ENCODE data around the gene PLEKHA1. TPM values are rescaled to one million over a fixed set of nuclear protein-coding genes. Genes with fewer than 3 reads are reported as not detected.

Gene PLEKHA1
- total and polyA plus RNA-seq, 2 of the 13 experiments (the other 11 are each of a cell fraction or from before 2014, with no cell fraction given) = 32.2 to 53.3 TPM

DNA sequence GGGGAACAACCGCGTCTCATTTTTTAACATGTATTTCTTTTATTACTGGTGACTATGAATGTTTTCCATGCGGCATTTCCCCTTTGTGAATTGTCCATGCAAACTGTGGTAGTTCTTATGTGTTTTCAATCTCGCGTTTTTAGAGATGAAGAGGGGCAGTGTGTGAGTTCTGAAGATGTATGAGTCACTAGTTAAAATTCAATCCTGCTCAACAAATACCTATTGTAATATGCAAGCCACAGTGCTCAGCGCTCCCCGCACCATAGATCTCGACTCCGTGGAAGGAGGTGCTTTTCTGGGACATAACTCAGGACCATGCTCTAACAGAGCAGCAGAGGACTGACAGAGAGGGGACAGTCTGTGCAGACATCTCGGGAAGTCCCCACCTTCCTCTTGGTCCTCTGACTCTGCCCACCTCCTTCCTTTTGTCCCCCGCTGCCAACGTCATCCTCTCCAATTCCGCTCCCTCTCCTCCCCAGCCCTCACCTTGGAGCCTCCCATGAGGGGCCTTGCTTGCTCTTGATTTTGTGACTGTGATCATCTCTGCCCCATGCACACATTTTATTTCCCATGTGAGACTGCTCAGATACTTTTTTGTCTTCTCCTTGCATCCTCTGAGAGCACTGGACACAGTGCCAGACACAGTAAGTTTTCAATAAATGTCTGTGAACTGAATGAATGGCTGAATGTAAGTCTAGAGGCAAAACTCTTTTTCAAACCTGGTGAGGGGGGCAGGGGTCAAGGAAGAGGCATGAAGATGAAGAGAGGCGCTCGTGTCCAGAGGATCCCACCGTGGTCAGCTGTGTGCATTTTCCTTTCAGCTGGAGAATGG lies 42.7 kb upstream of the PLEKHA1 start (continued):
- TF ChIP-seq, protein P1, sequence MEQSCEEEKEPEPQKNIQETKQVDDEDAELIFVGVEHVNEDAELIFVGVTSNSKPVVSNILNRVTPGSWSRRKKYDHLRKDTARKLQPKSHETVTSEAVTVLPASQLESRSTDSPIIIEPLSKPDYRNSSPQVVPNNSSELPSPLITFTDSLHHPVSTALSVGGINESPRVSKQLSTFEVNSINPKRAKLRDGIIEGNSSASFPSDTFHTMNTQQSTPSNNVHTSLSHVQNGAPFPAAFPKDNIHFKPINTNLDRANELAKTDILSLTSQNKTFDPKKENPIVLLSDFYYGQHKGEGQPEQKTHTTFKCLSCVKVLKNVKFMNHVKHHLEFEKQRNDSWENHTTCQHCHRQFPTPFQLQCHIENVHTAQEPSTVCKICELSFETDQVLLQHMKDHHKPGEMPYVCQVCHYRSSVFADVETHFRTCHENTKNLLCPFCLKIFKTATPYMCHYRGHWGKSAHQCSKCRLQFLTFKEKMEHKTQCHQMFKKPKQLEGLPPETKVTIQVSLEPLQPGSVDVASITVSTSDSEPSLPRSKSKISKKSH (CRISPR knock-in tag; IDR thresholded peaks at IDR 0.05; ENCODE audit: borderline replicate concordance) = no peak
- TF ChIP-seq, protein P2, sequence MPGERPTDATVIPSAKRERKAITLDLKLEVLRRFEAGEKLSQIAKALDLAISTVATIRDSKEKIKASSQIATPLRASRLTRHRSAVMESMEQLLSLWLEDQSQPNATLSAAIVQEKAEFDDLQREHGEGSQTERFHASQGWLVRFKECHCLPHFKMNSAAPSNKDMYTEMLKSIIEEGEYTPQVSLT (CRISPR knock-in tag; IDR thresholded peaks at IDR 0.05; ENCODE audit: borderline replicate concordance, low read depth) = no peak
- no peak for TF ChIP-seq MEIS1 (CRISPR knock-in tag; IDR thresholded peaks at IDR 0.05; ENCODE audit: borderline replicate concordance)
- TF ChIP-seq ERF (CRISPR knock-in tag; IDR thresholded peaks at IDR 0.05) = peak; percentile 61; the same call in 1 of the 2 replicates
- no peak for TF ChIP-seq ZNF660 (CRISPR knock-in tag; IDR thresholded peaks at IDR 0.05; ENCODE audit: borderline replicate concordance, low read depth)
- TF ChIP-seq NFKBIZ (CRISPR knock-in tag; IDR thresholded peaks at IDR 0.05) = no peak
- TF ChIP-seq ISL2 (CRISPR knock-in tag; IDR thresholded peaks at IDR 0.05) = no peak
- TF ChIP-seq ZFP36 (IDR thresholded peaks at IDR 0.05; ENCODE audit: borderline replicate concordance, low read depth, low read length, partially characterized antibody) = no peak
- TF ChIP-seq ZBTB8A (CRISPR knock-in tag; IDR thresholded peaks at IDR 0.05; ENCODE audit: borderline replicate concordance, low read depth) = no peak
- TF ChIP-seq ELF4 (CRISPR knock-in tag; IDR thresholded peaks at IDR 0.05; ENCODE audit: borderline replicate concordance) = peak; percentile 69; the same call in 1 of the 2 replicates
- TF ChIP-seq GATAD2A (CRISPR knock-in tag; IDR thresholded peaks at IDR 0.05) = peak; percentile 78
- no peak for TF ChIP-seq TAF15 (IDR thresholded peaks at IDR 0.05; ENCODE audit: low read depth, low read length, poor library complexity, severe bottlenecking)
- no peak for TF ChIP-seq ZNF253 (CRISPR knock-in tag; IDR thresholded peaks at IDR 0.05; ENCODE audit: borderline replicate concordance)
- TF ChIP-seq, protein P3, sequence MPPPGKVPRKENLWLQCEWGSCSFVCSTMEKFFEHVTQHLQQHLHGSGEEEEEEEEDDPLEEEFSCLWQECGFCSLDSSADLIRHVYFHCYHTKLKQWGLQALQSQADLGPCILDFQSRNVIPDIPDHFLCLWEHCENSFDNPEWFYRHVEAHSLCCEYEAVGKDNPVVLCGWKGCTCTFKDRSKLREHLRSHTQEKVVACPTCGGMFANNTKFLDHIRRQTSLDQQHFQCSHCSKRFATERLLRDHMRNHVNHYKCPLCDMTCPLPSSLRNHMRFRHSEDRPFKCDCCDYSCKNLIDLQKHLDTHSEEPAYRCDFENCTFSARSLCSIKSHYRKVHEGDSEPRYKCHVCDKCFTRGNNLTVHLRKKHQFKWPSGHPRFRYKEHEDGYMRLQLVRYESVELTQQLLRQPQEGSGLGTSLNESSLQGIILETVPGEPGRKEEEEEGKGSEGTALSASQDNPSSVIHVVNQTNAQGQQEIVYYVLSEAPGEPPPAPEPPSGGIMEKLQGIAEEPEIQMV (CRISPR knock-in tag; IDR thresholded peaks at IDR 0.05; ENCODE audit: low read depth) = no peak
- TF ChIP-seq, protein P4, sequence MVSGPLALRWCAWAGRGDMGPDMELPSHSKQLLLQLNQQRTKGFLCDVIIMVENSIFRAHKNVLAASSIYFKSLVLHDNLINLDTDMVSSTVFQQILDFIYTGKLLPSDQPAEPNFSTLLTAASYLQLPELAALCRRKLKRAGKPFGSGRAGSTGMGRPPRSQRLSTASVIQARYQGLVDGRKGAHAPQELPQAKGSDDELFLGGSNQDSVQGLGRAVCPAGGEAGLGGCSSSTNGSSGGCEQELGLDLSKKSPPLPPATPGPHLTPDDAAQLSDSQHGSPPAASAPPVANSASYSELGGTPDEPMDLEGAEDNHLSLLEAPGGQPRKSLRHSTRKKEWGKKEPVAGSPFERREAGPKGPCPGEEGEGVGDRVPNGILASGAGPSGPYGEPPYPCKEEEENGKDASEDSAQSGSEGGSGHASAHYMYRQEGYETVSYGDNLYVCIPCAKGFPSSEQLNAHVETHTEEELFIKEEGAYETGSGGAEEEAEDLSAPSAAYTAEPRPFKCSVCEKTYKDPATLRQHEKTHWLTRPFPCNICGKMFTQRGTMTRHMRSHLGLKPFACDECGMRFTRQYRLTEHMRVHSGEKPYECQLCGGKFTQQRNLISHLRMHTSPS (CRISPR knock-in tag; IDR thresholded peaks at IDR 0.05; ENCODE audit: low read depth) = no peak
- TF ChIP-seq, protein P5, sequence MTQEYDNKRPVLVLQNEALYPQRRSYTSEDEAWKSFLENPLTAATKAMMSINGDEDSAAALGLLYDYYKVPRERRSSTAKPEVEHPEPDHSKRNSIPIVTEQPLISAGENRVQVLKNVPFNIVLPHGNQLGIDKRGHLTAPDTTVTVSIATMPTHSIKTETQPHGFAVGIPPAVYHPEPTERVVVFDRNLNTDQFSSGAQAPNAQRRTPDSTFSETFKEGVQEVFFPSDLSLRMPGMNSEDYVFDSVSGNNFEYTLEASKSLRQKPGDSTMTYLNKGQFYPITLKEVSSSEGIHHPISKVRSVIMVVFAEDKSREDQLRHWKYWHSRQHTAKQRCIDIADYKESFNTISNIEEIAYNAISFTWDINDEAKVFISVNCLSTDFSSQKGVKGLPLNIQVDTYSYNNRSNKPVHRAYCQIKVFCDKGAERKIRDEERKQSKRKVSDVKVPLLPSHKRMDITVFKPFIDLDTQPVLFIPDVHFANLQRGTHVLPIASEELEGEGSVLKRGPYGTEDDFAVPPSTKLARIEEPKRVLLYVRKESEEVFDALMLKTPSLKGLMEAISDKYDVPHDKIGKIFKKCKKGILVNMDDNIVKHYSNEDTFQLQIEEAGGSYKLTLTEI (CRISPR knock-in tag; conservative IDR thresholded peaks at IDR 0.05) = no peak
- TF ChIP-seq CCAR2 (optimal IDR thresholded peaks at IDR 0.05; ENCODE audit: low read depth, low read length) = no peak
- TF ChIP-seq, protein P6, sequence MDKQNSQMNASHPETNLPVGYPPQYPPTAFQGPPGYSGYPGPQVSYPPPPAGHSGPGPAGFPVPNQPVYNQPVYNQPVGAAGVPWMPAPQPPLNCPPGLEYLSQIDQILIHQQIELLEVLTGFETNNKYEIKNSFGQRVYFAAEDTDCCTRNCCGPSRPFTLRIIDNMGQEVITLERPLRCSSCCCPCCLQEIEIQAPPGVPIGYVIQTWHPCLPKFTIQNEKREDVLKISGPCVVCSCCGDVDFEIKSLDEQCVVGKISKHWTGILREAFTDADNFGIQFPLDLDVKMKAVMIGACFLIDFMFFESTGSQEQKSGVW (CRISPR knock-in tag; IDR thresholded peaks at IDR 0.05; ENCODE audit: borderline replicate concordance) = no peak
- TF ChIP-seq, protein P7, sequence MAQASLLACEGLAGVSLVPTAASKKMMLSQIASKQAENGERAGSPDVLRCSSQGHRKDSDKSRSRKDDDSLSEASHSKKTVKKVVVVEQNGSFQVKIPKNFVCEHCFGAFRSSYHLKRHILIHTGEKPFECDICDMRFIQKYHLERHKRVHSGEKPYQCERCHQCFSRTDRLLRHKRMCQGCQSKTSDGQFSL (CRISPR knock-in tag; IDR thresholded peaks at IDR 0.05) = no peak
- peak; percentile 96 for TF ChIP-seq FOSL2 (CRISPR knock-in tag; IDR thresholded peaks at IDR 0.05)
